ENCODE results near the gene PTPRN2.

PTPRN2 gene

DNA sequence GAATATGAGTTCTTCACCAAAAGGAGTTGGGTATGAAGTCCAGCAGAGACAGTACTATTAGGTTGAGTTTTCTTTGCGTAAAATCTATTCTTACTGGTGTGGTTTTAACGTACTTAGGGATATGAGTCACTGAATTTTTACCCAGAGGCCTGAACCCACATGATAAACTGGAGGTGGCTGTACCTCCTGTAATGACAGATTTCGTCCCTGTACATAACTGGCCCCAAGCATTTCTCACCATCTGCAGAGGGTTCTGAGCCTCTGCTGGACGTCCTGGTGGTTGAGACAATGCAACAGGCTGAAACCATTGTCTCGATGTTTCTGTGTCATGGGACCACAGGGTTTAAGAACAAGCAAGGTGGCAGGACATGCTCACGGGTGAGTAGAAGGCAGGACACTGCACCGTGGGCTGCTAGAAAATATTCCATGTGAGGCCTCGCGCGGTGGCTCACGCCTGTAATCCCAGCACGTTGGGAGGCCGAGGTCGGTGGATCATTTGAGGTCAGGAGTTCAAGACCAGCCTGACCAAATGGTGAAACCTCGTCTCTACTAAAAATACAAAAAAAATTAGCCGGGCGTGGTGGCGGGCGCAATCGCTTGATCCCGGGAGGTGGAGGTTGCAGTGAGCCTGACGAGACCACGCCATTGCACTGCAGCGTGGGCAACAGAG, 1017.0 kb downstream of the PTPRN2 start:
- Histone ChIP-seq H3K4me3 (ENCODE audit: low read length) (no peak overlapping the region), H3K4me2 (ENCODE audit: low read length) (no peak overlapping the region), H4K5ac (ENCODE audit: low read length) (no peak overlapping the region), H3K79me2 (ENCODE audit: control insufficient read depth, insufficient read depth, low read length) (no peaks in the 10 kb centered on the region), H3K27ac (ENCODE audit: low read depth, low read length) (no peak overlapping the region), H3K79me1 (ENCODE audit: low read length) (no peaks in the 10 kb centered on the region), H3K27me3 (ENCODE audit: insufficient read depth, low read length, poor library complexity) (no peaks in the 10 kb centered on the region), H2AK5ac (ENCODE audit: low read length) (no peak overlapping the region), H3K56ac (ENCODE audit: low read length) (no peak overlapping the region), H3K18ac (ENCODE audit: low read length) (no peak overlapping the region), H3K4me1 (ENCODE audit: control insufficient read depth, low read depth, low read length) (no peaks in the 10 kb centered on the region), H2BK5ac (ENCODE audit: low read length) (no peak overlapping the region), H3K23ac (ENCODE audit: low read length) (no peak overlapping the region), H3K4ac (ENCODE audit: low read depth, low read length) (no peak overlapping the region), H4K8ac (ENCODE audit: low read depth, low read length) (no peak overlapping the region), H2BK120ac (ENCODE audit: low read depth, low read length) (no peak overlapping the region), H3K9ac (ENCODE audit: low read length) (no peak overlapping the region), H3K36me3 (ENCODE audit: control insufficient read depth, insufficient read depth, low read length) (no peaks in the 10 kb centered on the region), H2BK15ac (replicated peaks; ENCODE audit: low read depth) (no peak overlapping the region)
- no CpG with 5 or more reads among the region's 24 CpGs for WGBS (ENCODE audit: extremely low coverage, insufficient coverage, low lambda C conversion rate)
- DNase-seq = no peak

DNA sequence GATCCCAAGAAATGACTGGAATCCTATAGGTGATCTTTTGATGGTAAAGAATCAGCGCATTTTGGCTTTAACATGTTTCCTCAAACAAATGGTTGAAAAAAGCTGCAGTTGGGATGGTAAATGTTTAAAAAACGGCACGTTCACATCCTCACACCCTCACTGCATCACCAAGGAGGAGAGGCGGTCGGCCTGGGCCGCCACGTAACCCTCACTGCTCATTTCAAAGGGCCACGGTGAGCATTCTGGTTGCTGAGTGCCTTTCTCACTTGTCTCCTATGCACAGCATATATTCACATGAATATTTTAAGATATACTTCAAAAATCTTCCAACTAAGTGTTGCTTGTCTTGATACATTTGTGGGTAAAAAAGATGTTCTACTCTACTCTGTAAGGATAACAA, 1017.7 kb downstream of the PTPRN2 start:
- no peak overlapping the region for H3K9ac ChIP-seq (ENCODE audit: low read length)
- no peak overlapping the region for H2BK15ac ChIP-seq (replicated peaks; ENCODE audit: low read depth)
- no peaks in the 10 kb centered on the region for H3K27me3 ChIP-seq (ENCODE audit: insufficient read depth, low read length, poor library complexity)
- no peak overlapping the region for H4K8ac ChIP-seq (ENCODE audit: low read depth, low read length)
- H3K4me3 ChIP-seq (ENCODE audit: low read length) = no peak overlapping the region
- H3K4ac ChIP-seq (ENCODE audit: low read depth, low read length) = no peak overlapping the region
- H3K36me3 ChIP-seq (ENCODE audit: control insufficient read depth, insufficient read depth, low read length) = no peaks in the 10 kb centered on the region
- no peak for DNase-seq
- H2AK5ac ChIP-seq (ENCODE audit: low read length) = no peak overlapping the region
- H3K18ac ChIP-seq (ENCODE audit: low read length) = no peak overlapping the region
- no peaks in the 10 kb centered on the region for H3K79me2 ChIP-seq (ENCODE audit: control insufficient read depth, insufficient read depth, low read length)
- H2BK5ac ChIP-seq (ENCODE audit: low read length) = no peak overlapping the region
- no peak overlapping the region for H3K4me2 ChIP-seq (ENCODE audit: low read length)
- H3K56ac ChIP-seq (ENCODE audit: low read length) = no peak overlapping the region
- H3K4me1 ChIP-seq (ENCODE audit: control insufficient read depth, low read depth, low read length) = no peaks in the 10 kb centered on the region
- H3K23ac ChIP-seq (ENCODE audit: low read length) = no peak overlapping the region
- no peak overlapping the region for H2BK120ac ChIP-seq (ENCODE audit: low read depth, low read length)
- no peaks in the 10 kb centered on the region for H3K79me1 ChIP-seq (ENCODE audit: low read length)
- H3K27ac ChIP-seq (ENCODE audit: low read depth, low read length) = no peak overlapping the region
- H4K5ac ChIP-seq (ENCODE audit: low read length) = no peak overlapping the region
- WGBS (ENCODE audit: extremely low coverage, insufficient coverage, low lambda C conversion rate) = no CpG with 5 or more reads among the region's 8 CpGs

DNA sequence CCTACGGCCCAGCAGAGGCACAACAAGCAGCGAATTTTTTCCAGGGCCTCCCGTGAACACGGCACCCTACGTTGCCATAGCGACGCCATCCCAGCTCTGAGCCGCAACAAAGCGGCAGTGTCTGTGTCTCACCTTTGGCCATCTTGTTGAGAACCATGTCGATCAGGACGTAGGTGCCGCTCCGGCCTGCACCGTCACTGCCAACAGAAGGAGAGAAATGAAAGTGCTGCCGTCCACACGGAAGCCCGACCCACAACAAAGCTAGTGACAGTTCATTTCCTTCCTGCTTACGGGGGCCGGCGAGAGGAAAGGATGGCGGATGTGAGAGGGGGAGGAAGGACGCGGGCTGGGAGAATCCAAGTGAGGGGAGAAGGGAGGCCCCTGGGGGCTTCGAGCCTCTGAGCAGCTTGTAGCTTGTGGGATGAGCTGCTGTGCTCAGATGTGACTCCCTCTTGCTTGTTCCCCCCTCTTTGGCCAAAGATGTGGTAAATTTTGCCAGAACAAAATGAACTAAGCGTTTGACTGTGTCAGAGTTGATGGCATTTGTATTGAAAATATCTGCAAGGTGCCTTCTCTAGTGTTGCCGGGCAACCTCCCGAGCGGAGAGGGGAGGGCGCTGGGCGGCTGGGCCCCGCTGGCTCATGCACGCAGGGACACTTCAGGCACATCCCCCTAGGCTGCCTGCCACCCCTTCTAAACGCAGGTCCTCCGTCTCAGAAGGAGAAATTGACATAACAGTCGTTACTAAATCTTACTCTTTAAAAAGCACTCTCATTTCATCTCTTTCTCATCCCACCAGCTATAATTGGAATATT, 1018.6 kb downstream of the PTPRN2 start:
- Histone ChIP-seq H3K4me3 (ENCODE audit: low read length) (no peak overlapping the region), H3K4me2 (ENCODE audit: low read length) (peak overlapping the region; percentile 10), H2AK5ac (ENCODE audit: low read length) (no peak overlapping the region), H4K5ac (ENCODE audit: low read length) (no peak overlapping the region), H3K23ac (ENCODE audit: low read length) (no peak overlapping the region), H3K4ac (ENCODE audit: low read depth, low read length) (no peak overlapping the region), H3K27me3 (ENCODE audit: insufficient read depth, low read length, poor library complexity) (no peaks in the 10 kb centered on the region), H3K18ac (ENCODE audit: low read length) (no peak overlapping the region), H3K27ac (ENCODE audit: low read depth, low read length) (no peak overlapping the region), H2BK15ac (replicated peaks; ENCODE audit: low read depth) (no peak overlapping the region), H3K79me1 (ENCODE audit: low read length) (no peaks in the 10 kb centered on the region), H3K56ac (ENCODE audit: low read length) (peak overlapping the region; percentile 40), H3K36me3 (ENCODE audit: control insufficient read depth, insufficient read depth, low read length) (no peaks in the 10 kb centered on the region), H3K9ac (ENCODE audit: low read length) (no peak overlapping the region), H2BK5ac (ENCODE audit: low read length) (no peak overlapping the region), H3K4me1 (ENCODE audit: control insufficient read depth, low read depth, low read length) (no peaks in the 10 kb centered on the region), H3K79me2 (ENCODE audit: control insufficient read depth, insufficient read depth, low read length) (no peaks in the 10 kb centered on the region), H4K8ac (ENCODE audit: low read depth, low read length) (no peak overlapping the region), H2BK120ac (ENCODE audit: low read depth, low read length) (no peak overlapping the region)
- no CpG with 5 or more reads among the region's 35 CpGs for WGBS (ENCODE audit: extremely low coverage, insufficient coverage, low lambda C conversion rate)
- peak; percentile 74 for DNase-seq

DNA sequence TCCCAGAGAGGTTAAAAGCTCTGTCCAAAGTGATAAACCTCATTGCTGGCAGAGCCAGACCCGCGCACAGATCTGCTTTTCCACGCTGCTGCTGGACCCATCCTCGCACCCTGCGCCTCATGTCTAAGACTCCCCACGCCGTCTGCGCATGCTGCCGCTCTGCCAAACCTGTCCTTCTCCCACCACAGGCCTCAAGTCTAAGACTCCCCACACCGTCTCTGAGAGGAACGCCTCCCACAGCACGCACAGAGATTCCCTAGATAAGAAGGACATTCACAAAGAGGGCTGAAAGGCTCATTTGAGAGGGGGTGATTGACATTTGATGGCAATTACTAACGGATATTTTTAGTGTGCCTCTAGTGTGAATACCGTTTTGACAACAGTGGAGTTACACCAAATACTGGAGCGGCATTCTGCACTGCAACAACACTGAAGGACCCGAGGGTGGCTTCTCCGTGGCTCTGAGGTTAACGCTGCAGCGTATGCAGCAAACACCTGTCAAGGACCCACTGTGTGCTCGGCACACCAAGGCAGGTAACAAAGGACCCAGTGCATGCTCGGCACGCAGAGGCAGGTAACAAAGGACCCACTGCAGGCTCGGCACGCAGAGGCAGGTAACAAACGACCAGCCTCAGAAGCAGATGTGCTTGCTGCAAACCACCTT, 1019.4 kb downstream of the PTPRN2 start:
- H3K4me3 ChIP-seq (ENCODE audit: low read length) = no peak overlapping the region
- no peak for DNase-seq
- H3K79me1 ChIP-seq (ENCODE audit: low read length) = no peaks in the 10 kb centered on the region
- no peak overlapping the region for H2BK15ac ChIP-seq (replicated peaks; ENCODE audit: low read depth)
- no peak overlapping the region for H3K4ac ChIP-seq (ENCODE audit: low read depth, low read length)
- WGBS (ENCODE audit: extremely low coverage, insufficient coverage, low lambda C conversion rate) = no CpG with 5 or more reads among the region's 25 CpGs
- H3K9ac ChIP-seq (ENCODE audit: low read length) = no peak overlapping the region
- no peak overlapping the region for H4K8ac ChIP-seq (ENCODE audit: low read depth, low read length)
- no peak overlapping the region for H2AK5ac ChIP-seq (ENCODE audit: low read length)
- no peak overlapping the region for H3K18ac ChIP-seq (ENCODE audit: low read length)
- H3K4me1 ChIP-seq (ENCODE audit: control insufficient read depth, low read depth, low read length) = no peaks in the 10 kb centered on the region
- H3K23ac ChIP-seq (ENCODE audit: low read length) = no peak overlapping the region
- H3K79me2 ChIP-seq (ENCODE audit: control insufficient read depth, insufficient read depth, low read length) = no peaks in the 10 kb centered on the region
- no peak overlapping the region for H3K27ac ChIP-seq (ENCODE audit: low read depth, low read length)
- H3K27me3 ChIP-seq (ENCODE audit: insufficient read depth, low read length, poor library complexity) = no peaks in the 10 kb centered on the region
- peak overlapping the region; percentile 40 for H3K56ac ChIP-seq (ENCODE audit: low read length)
- H3K36me3 ChIP-seq (ENCODE audit: control insufficient read depth, insufficient read depth, low read length) = no peaks in the 10 kb centered on the region
- no peak overlapping the region for H4K5ac ChIP-seq (ENCODE audit: low read length)
- H3K4me2 ChIP-seq (ENCODE audit: low read length) = peak overlapping the region; percentile 10
- H2BK5ac ChIP-seq (ENCODE audit: low read length) = no peak overlapping the region
- no peak overlapping the region for H2BK120ac ChIP-seq (ENCODE audit: low read depth, low read length)

DNA sequence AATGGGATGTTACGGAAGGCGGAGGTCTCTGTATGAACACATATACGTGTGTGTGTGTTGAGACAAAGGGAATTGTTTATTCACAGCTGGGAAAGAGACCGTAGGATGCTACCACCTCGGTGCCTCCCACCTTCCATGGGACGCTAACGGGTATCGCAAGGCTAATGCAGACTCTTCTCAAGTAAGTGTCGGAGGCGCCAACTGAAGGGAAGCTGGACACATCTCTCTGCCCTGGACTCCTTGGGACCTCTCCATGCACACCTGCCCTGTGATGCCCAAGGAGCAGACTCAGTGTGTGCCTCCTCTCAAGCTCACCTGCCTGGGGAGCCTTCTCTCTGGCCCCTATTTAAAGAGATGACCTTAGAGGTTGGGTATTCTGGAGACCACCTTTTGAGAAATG, 1020.0 kb downstream of the PTPRN2 start:
- no peak overlapping the region for H2BK5ac ChIP-seq (ENCODE audit: low read length)
- H3K27me3 ChIP-seq (ENCODE audit: insufficient read depth, low read length, poor library complexity) = no peaks in the 10 kb centered on the region
- H3K9ac ChIP-seq (ENCODE audit: low read length) = no peak overlapping the region
- no peak overlapping the region for H3K4ac ChIP-seq (ENCODE audit: low read depth, low read length)
- no CpG with 5 or more reads among the region's 10 CpGs for WGBS (ENCODE audit: extremely low coverage, insufficient coverage, low lambda C conversion rate)
- no peak overlapping the region for H3K18ac ChIP-seq (ENCODE audit: low read length)
- H3K79me1 ChIP-seq (ENCODE audit: low read length) = no peaks in the 10 kb centered on the region
- no peak overlapping the region for H2AK5ac ChIP-seq (ENCODE audit: low read length)
- no peak overlapping the region for H3K23ac ChIP-seq (ENCODE audit: low read length)
- H4K8ac ChIP-seq (ENCODE audit: low read depth, low read length) = no peak overlapping the region
- H4K5ac ChIP-seq (ENCODE audit: low read length) = no peak overlapping the region
- no peak overlapping the region for H2BK15ac ChIP-seq (replicated peaks; ENCODE audit: low read depth)
- H3K4me1 ChIP-seq (ENCODE audit: control insufficient read depth, low read depth, low read length) = no peaks in the 10 kb centered on the region
- DNase-seq = no peak
- H3K27ac ChIP-seq (ENCODE audit: low read depth, low read length) = no peak overlapping the region
- no peaks in the 10 kb centered on the region for H3K79me2 ChIP-seq (ENCODE audit: control insufficient read depth, insufficient read depth, low read length)
- no peak overlapping the region for H3K4me3 ChIP-seq (ENCODE audit: low read length)
- H3K56ac ChIP-seq (ENCODE audit: low read length) = no peak overlapping the region
- no peak overlapping the region for H2BK120ac ChIP-seq (ENCODE audit: low read depth, low read length)
- no peak overlapping the region for H3K4me2 ChIP-seq (ENCODE audit: low read length)
- H3K36me3 ChIP-seq (ENCODE audit: control insufficient read depth, insufficient read depth, low read length) = no peaks in the 10 kb centered on the region
